Articular chondrocyte of knee joint (primary cell): Measurements from ENCODE around the gene ALS2CL. TPM values are rescaled to one million over a fixed set of nuclear protein-coding genes. Genes with fewer than 3 reads are reported as not detected.

Source experiments
- small RNA-seq: library from RNA; depleted of rRNA; stranded (forward); fragments of <200 nt; gene quantifications from one replicate; pipeline ENCODE3, GENCODE V24; 2012
- total RNA-seq: library from RNA; depleted of rRNA; stranded (reverse); fragments of >200 nt; gene quantifications from 2 replicates; pipeline ENCODE4 v1.2.3, GENCODE V29; 2012

Gene ALS2CL, protein sequence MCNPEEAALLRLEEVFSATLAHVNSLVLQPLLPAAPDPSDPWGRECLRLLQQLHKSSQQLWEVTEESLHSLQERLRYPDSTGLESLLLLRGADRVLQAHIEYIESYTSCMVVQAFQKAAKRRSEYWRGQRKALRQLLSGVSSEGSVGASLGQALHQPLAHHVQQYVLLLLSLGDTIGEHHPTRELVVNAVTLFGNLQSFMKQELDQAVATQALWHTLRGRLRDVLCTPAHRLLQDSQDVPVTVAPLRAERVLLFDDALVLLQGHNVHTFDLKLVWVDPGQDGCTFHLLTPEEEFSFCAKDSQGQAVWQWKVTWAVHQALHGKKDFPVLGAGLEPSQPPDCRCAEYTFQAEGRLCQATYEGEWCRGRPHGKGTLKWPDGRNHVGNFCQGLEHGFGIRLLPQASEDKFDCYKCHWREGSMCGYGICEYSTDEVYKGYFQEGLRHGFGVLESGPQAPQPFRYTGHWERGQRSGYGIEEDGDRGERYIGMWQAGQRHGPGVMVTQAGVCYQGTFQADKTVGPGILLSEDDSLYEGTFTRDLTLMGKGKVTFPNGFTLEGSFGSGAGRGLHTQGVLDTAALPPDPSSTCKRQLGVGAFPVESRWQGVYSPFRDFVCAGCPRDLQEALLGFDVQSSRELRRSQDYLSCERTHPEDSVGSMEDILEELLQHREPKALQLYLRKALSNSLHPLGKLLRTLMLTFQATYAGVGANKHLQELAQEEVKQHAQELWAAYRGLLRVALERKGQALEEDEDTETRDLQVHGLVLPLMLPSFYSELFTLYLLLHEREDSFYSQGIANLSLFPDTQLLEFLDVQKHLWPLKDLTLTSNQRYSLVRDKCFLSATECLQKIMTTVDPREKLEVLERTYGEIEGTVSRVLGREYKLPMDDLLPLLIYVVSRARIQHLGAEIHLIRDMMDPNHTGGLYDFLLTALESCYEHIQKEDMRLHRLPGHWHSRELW
- total RNA-seq, result 4.9 and 6.8 TPM in 2 replicates

DNA sequence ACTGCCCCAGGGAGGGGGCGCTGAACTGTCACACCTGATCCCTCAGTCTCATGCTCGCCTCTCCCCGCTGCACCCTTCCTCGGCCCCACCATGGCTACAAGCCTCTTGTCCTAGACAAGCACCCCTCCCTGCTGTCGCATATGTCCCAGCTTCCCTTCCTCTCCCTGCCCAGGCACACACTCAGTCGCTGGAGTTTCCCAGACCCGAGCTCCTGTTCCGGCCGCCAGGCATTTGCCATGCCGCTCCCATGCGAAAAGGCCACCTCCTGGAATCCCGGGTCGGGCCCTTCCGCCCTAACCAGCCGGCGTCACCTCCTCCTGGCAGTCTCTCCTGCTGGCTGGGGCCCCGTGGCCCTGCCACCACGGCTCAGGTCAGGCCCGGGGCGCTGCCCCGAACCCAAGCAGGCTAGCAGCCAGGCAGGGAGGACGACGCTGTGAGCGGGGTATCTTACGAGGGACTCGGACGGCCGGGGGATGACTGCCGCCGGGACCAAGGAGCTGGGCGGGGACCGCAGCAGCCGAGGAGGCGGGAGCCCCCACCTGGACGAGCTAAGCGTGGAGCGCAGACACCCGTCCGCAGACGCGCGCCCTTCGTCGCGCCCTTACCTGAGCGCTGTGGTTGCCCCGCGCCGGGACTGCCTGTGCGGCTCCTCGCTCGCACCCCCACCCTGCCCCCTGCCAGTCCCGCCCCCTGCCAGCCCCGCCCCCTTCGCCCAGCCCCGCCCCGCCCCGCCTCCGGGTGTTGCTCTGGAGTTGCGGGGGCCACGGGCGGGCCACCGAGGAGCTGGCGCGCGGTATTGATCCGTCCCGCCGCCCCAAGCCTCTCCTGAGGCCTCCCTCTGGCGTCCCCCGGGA lies at the start of gene ALS2CL:
Gene ALS2CL (minus strand): TSS at position 642 of the 854 bp plus-strand sequence. CDS start 4,239 bp downstream, outside the sequence.

DNA sequence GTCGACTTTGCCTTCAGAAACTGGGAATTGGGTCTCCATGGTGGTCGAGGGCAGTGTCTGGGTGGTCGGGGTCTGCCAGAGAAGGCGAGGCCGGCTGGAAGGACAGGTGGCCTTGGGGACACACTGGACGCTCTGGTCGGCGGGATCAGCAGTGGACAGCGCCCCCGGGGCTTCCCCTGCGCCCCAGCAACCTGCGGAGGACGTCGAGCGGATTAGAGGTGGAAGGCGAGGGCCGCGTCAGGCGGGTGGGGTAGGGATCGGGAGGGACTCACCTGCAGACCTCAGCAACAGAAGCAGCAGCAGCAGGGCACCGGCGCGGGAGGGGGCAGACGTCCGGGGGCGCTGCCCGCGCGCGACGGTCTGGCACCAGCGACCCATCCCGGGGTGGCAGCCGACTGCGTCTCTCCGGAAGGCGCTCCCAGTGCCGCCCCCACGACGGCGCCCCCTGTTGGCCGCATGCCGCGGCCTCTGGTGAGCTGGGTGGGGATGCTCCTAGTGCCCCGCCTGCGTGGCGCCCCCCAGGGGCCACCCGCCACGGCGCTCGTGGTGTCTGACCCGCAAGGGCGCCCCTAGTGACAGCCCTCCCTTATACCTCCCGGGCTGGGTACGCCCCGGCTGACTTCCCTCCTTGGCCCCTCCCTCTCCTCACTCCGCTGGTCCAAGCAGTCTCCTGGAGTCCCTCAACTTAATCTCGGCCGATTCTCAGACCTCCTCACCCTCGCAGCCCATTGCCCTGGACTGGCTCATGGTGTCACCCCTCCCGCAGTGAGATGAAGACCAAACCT lies 24.2 kb upstream of the ALS2CL start, which contains the start of gene PRSS50:
Gene PRSS50 (minus strand): TSS at position 423 of the 785 bp plus-strand sequence. CDS start 45 bp downstream, at position 378.

DNA sequence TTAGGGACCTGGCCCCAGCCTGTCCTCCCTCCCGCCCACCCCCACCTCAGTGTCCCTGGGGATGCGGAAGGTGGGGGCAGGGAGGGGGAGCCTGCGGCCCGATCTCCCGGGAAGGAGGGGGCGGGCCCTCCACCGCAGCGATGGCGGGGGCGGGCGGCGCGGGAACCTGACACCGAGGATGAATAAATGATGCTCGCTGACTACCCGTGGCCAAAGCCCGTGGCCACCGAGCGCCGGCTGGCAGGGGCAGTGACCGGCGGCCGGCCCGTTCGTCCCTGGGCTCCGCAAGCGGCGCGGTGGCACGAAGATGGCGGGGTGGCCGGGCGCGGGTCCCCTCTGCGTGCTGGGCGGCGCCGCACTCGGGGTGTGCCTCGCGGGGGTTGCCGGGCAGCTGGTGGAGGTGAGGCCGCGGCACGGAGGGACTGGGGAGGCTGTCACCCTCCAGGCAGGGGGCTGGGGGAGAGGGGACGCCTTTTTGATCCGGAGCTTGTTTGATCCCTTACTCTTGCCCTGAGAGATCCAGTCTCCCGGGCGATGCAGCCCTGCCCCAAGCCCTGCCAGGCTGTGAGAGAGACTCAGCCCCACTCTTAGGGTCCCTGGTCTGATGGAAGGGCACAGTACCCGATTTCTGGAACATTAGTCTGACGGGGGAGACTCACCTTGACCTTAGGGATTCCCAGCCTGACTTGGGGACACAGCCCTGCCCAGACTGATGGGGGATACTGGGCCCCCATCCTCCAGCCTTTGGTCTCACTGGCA lies 7.9 kb upstream of the ALS2CL start, which contains the start of gene TMIE:
Gene TMIE (plus strand): TSS at position 212 of the 759 bp plus-strand sequence. CDS start 96 bp downstream, at position 308.

Small RNAs within 50 kb of the gene (small RNA-seq; reads per million reads assigned to genes)
- gene RF00591, result not detected

Other genes starting within 250 kb of the ALS2CL start
- 0.26 TPM in 1 of 2 replicates, not detected in the other for gene LTF, start 228.8 kb downstream of the ALS2CL start, total RNA-seq
- gene RTP3, start 195.7 kb downstream of the ALS2CL start, total RNA-seq, result not detected in 2 replicates
- 10.5 and 18.0 TPM in 2 replicates for gene LRRC2, start 127.4 kb downstream of the ALS2CL start, total RNA-seq
- gene FAM240A, start 81.2 kb downstream of the ALS2CL start, total RNA-seq, result 0.65 and 3.0 TPM in 2 replicates
- 0.26 and 0.32 TPM in 2 replicates for gene TMIE, start 7.7 kb upstream of the ALS2CL start, total RNA-seq
- under 0.01 TPM in 1 of 2 replicates, not detected in the other for gene PRSS50, start 24.2 kb upstream of the ALS2CL start, total RNA-seq
- 0.65 TPM in 1 of 2 replicates, not detected in the other for gene MYL3, start 169.8 kb upstream of the ALS2CL start, total RNA-seq
- gene PTH1R, start 184.0 kb upstream of the ALS2CL start, total RNA-seq, result 1.8 and 3.0 TPM in 2 replicates